Measurements from ENCODE around the gene CEACAM1. TPM values are rescaled to one million over a fixed set of nuclear protein-coding genes. Genes with fewer than 3 reads are reported as not detected.
A peak's percentile ranks its signal among the peaks of the same experiment; 100 is the strongest.

Gene CEACAM1
- total and polyA plus RNA-seq, 9 of the 15 experiments (the other 6 are each of a cell fraction or from before 2014, with no cell fraction given) = 0.04 to 0.16 (median 0.10) TPM; not detected in 1

- TF ChIP-seq NRF1 (conservative IDR thresholded peaks at IDR 0.05 in 1 of 2, IDR thresholded peaks at IDR 0.05 in 1 of 2) (no peak), ZNF785 (CRISPR knock-in tag; IDR thresholded peaks at IDR 0.05) (no peak), TFAM (CRISPR knock-in tag; conservative IDR thresholded peaks at IDR 0.05) (no peak), FOXP4 (CRISPR knock-in tag; IDR thresholded peaks at IDR 0.05; ENCODE audit: borderline replicate concordance) (no peak), ZNF511 (CRISPR knock-in tag; IDR thresholded peaks at IDR 0.05) (no peak), BACH1 (tag; IDR thresholded peaks at IDR 0.05) (no peak)
These were observed 3.0 kb upstream of the CEACAM1 start (continued) for GRCh38 chr19:42531313-42531712.

GRCh38 chr19:42529248-42529764 is 1.0 kb upstream of the CEACAM1 start:
- no peak overlapping the region for H3K9ac ChIP-seq (ENCODE audit: insufficient read depth in 1 of 2, low read depth in 2 of 2, low read length in 2 of 2)
- peak; percentile 72 to 79 (median 78) for DNase-seq (ENCODE audit: extremely low read depth in 1 of 4, low spot score in 3 of 4)
- no peak overlapping the region for H3K4me2 ChIP-seq (ENCODE audit: insufficient read depth, low read length)
- in situ Hi-C loops (cut with MboI) = loop anchor here (5.0 to 25.0 kb wide), 2 partner anchors 77 to 417 kb away; no protein-coding TSS in a partner anchor
- FAIRE-seq = peak; percentile 97
- H3K4me3 ChIP-seq = no peak overlapping the region
- ChIA-PET POLR2A (no interaction called here), CTCF (ENCODE audit: low intra/inter-chr PET ratio) (interaction anchor here (0.6 to 2.2 kb wide), 6 partner anchors 79 to 421 kb away, joined by 3 to 26 read pairs (median 6); partner anchors contain the start of gene POU2F2)
- no peaks in the 10 kb centered on the region; the same call in 1 of the 2 replicates for H3K9me3 ChIP-seq (replicated peaks; ENCODE audit: control insufficient read depth, insufficient read depth, low read depth, low read length)
- WGBS (ENCODE audit: insufficient coverage, low coverage, missing lambda C conversion rate) = 0% methylated on average over 3 of the region's 3 CpGs
- no peaks in the 10 kb centered on the region for H4K20me1 ChIP-seq (replicated peaks; ENCODE audit: control insufficient read depth, insufficient read depth, low read length)
- intact Hi-C loops (cut with micrococcal nuclease) = loop anchor here (1.0 kb wide), 1 partner anchor 79 kb away; no protein-coding TSS in a partner anchor
- no peak overlapping the region for H3K27ac ChIP-seq (ENCODE audit: extremely low read depth, low read depth, low read length)
- BruUV-seq (replicated peaks) = no TSS peak
- no peak overlapping the region for H2AFZ ChIP-seq (ENCODE audit: low read depth, low read length)
- peak; percentile 97 for ATAC-seq
- H3K4me1 ChIP-seq (replicated peaks in 1 of 2; ENCODE audit: control insufficient read depth in 2 of 2, insufficient read depth in 2 of 2, low read length in 2 of 2) = no peaks in the 10 kb centered on the region; a peak in 1 of 5 replicates
- H3K36me3 ChIP-seq (ENCODE audit: control insufficient read depth, insufficient read depth, low read length) = no peaks in the 10 kb centered on the region
- H3K27me3 ChIP-seq (ENCODE audit: control insufficient read depth in 2 of 2, insufficient read depth in 2 of 2, low read length in 2 of 2) = peaks cover 11 to 16% of the 10 kb centered on the region in 2 experiments; a peak in 4 of 5 replicates
- no peaks in the 10 kb centered on the region for H3K9me1 ChIP-seq (ENCODE audit: control insufficient read depth, insufficient read depth, low read length)
- no peaks in the 10 kb centered on the region for H3K79me2 ChIP-seq (ENCODE audit: control insufficient read depth, insufficient read depth, low read length)
- TF ChIP-seq NFIC (IDR thresholded peaks at IDR 0.05) (0 out of 2 replicates have a peak, but pooled peaks have one; percentile 7), JUND (IDR thresholded peaks at IDR 0.05; ENCODE audit: borderline replicate concordance, low read depth, low read length) (0 out of 2 replicates have a peak, but pooled peaks have one; percentile 33), JUND (tag; IDR thresholded peaks at IDR 0.05; ENCODE audit: borderline replicate concordance, low read depth, low read length) (no peak), IRF1 (CRISPR knock-in tag; IDR thresholded peaks at IDR 0.05; ENCODE audit: borderline replicate concordance) (no peak), ZFP36 (IDR thresholded peaks at IDR 0.05; ENCODE audit: low read depth, low read length, partially characterized antibody) (peak; percentile 3), STAG1 (CRISPR knock-in tag; IDR thresholded peaks at IDR 0.05; ENCODE audit: borderline replicate concordance) (0 out of 2 replicates have a peak, but pooled peaks have one; percentile 12), NR2C2 (CRISPR knock-in tag; IDR thresholded peaks at IDR 0.05) (no peak), NR2C2 (tag; IDR thresholded peaks at IDR 0.05) (peak; percentile 20; the same call in 1 of the 2 replicates), PRMT5 (CRISPR knock-in tag; IDR thresholded peaks at IDR 0.05) (no peak), RB1 (IDR thresholded peaks at IDR 0.05; ENCODE audit: low read depth) (0 out of 2 replicates have a peak, but pooled peaks have one; percentile 33), CC2D1A (IDR thresholded peaks at IDR 0.05) (peak; percentile 59; the same call in 1 of the 2 replicates), SMARCC2 (IDR thresholded peaks at IDR 0.05; ENCODE audit: low read depth) (no peak)

Data from K562 (cell line).